Left lobe of liver (tissue), 2 donors: ENCODE data around the gene SANBR. TPM values are rescaled to one million over a fixed set of nuclear protein-coding genes. Genes with fewer than 3 reads are reported as not detected.

Source experiments
- ATAC-seq: fragments of 200-7000 bp; cut with Tn5 transposase; one replicate; pipeline ENCODE4 v1.9.1; 2020; ENCODE audit warnings: mild to moderate bottlenecking, moderate library complexity
- DNase-seq: peaks from one replicate; pipeline ENCODE4 v3.0.0-alpha.2; 2020; ENCODE audit warnings: low spot score
- total RNA-seq: library from RNA; stranded (reverse); gene quantifications from one replicate; pipeline ENCODE4 v1.2.1, GENCODE V29; 2021
- donor health status: DM: no; HTN: no; CAD: no; lungs with moderate emphysema.
- donor health status: DM: no; HTN: yes; CAD: no.

The SANBR gene
- total RNA-seq, 1 donor from 2014 or later: 2.0 TPM

- ATAC-seq (no peak), DNase-seq (no peak)
Observed at GRCh38 chr2:61085883-61086282, 20.2 kb downstream of the SANBR start.

- DNase-seq: no peak
- ATAC-seq: no peak
Observed at GRCh38 chr2:61089797-61090196, 24.1 kb downstream of the SANBR start.

GRCh38 chr2:61090386-61090921, 24.8 kb downstream of the SANBR start:
- ATAC-seq (no peak), DNase-seq (no peak)

- ATAC-seq: no peak
- no peak for DNase-seq
Observed at GRCh38 chr2:61091485-61091884, 25.8 kb downstream of the SANBR start.

- no peak for ATAC-seq
Observed at GRCh38 chr2:61096438-61096837, 30.8 kb downstream of the SANBR start.

GRCh38 chr2:61100801-61101200, 35.1 kb downstream of the SANBR start:
- no peak for DNase-seq
- no peak for ATAC-seq

More at GRCh38 chr2:61096438-61096837, 30.8 kb downstream of the SANBR start:
- DNase-seq: no peak

- DNase-seq: no peak
- ATAC-seq: no peak
Observed at GRCh38 chr2:61109291-61109690, 43.6 kb downstream of the SANBR start.

GRCh38 chr2:61111708-61112107, 46.0 kb downstream of the SANBR start:
- DNase-seq: no peak
- no peak for ATAC-seq

- ATAC-seq (no peak), DNase-seq (no peak)
Observed at GRCh38 chr2:61114147-61114546, 48.5 kb downstream of the SANBR start.

Other genes with a start within 250 kb of the SANBR start
- 4.4 TPM for gene REL, start 184.3 kb upstream of the SANBR start, total RNA-seq
- gene PEX13, start 48.2 kb upstream of the SANBR start, total RNA-seq: 22.3 TPM
- gene PUS10, start 47.6 kb upstream of the SANBR start, total RNA-seq: 9.8 TPM
- gene C2orf74, start 96.3 kb downstream of the SANBR start, total RNA-seq: 13.5 TPM